NCI-H460 (cell line): ENCODE measurements around the gene OTOP1. TPM values are rescaled to one million over a fixed set of nuclear protein-coding genes. Genes with fewer than 3 reads are reported as not detected.
A peak's percentile ranks its signal among the peaks of the same experiment; 100 is the strongest.
"Not testable (repeated sequence)": the region's sequence is repeated elsewhere in the genome, so short reads cannot be mapped to it uniquely, and the experiment has no call there.

Experiments used
- DNase-seq: peaks from one replicate; pipeline ENCODE4 v3.0.0-alpha.2; 2016; ENCODE audit warnings: low read depth; ENCODE audit errors: extremely low read depth
- polyA plus RNA-seq: library from polyadenylated mRNA; depleted of rRNA; stranded (reverse); fragments of >200 nt; gene quantifications from 2 replicates; pipeline ENCODE4 v1.2.3, GENCODE V29; 2014; cell fraction: nucleus; rRNA removed
- total RNA-seq: library from RNA; depleted of rRNA; stranded (reverse); fragments of >200 nt; shearing (Covaris generic); gene quantifications from 2 replicates; pipeline ENCODE4 v1.2.3, GENCODE V29; 2014; rRNA removed

Gene OTOP1
- total RNA-seq: not detected in 2 replicates
- polyA plus RNA-seq: not detected in 2 replicates

- DNase-seq: no peak
These were observed at the start of gene OTOP1 for GRCh38 chr4:4226606-4227438. Gene OTOP1, minus strand, starts transcription at chr4:4226929. Its CDS starts 65 bp downstream, at chr4:4226864.

- DNase-seq: no peak
These were observed 47.5 kb upstream of the OTOP1 start for GRCh38 chr4:4274226-4274625.

- DNase-seq: no peak
These were observed 45.2 kb upstream of the OTOP1 start for GRCh38 chr4:4271912-4272311.

GRCh38 chr4:4270529-4270928 is 43.8 kb upstream of the OTOP1 start:
- no peak for DNase-seq

- DNase-seq: no peak
These were observed 43.1 kb upstream of the OTOP1 start for GRCh38 chr4:4269856-4270255.

- no peak for DNase-seq
These were observed 42.6 kb upstream of the OTOP1 start for GRCh38 chr4:4269331-4269731.

GRCh38 chr4:4268776-4269175 is 42.0 kb upstream of the OTOP1 start:
- no peak for DNase-seq

- no peak for DNase-seq
These were observed 41.3 kb upstream of the OTOP1 start for GRCh38 chr4:4267981-4268380.

GRCh38 chr4:4260185-4260751 is 33.5 kb upstream of the OTOP1 start:
- DNase-seq: no peak

- no peak for DNase-seq
These were observed 32.9 kb upstream of the OTOP1 start for GRCh38 chr4:4259484-4260100.

- DNase-seq: not testable (repeated sequence)
These were observed 31.0 kb upstream of the OTOP1 start for GRCh38 chr4:4257705-4258104.

- DNase-seq: no peak
These were observed 30.1 kb upstream of the OTOP1 start for GRCh38 chr4:4256799-4257198.

- DNase-seq: no peak
These were observed 27.9 kb upstream of the OTOP1 start for GRCh38 chr4:4254666-4255065.

- DNase-seq: no peak
These were observed 27.5 kb upstream of the OTOP1 start for GRCh38 chr4:4254199-4254598.

- DNase-seq: no peak
These were observed 23.1 kb upstream of the OTOP1 start for GRCh38 chr4:4249866-4250265.

- not testable (repeated sequence) for DNase-seq
These were observed 22.6 kb upstream of the OTOP1 start for GRCh38 chr4:4249342-4249741.

GRCh38 chr4:4248885-4249203 is 22.1 kb upstream of the OTOP1 start:
- no peak for DNase-seq

GRCh38 chr4:4248029-4248884 is 21.5 kb upstream of the OTOP1 start, which contains the start of gene TMEM128:
Gene TMEM128, minus strand, starts transcription at chr4:4248223. Its CDS starts 21 bp downstream, at chr4:4248202.
- peak; percentile 75 for DNase-seq

GRCh38 chr4:4247696-4248028 is 20.9 kb upstream of the OTOP1 start:
- DNase-seq: no peak

GRCh38 chr4:4245172-4245571 is 18.4 kb upstream of the OTOP1 start:
- no peak for DNase-seq

GRCh38 chr4:4239551-4239950 is 12.8 kb upstream of the OTOP1 start:
- not testable (repeated sequence) for DNase-seq
